Neural cell (in vitro differentiated cells): Measurements from ENCODE around the gene SLC43A3. TPM values are rescaled to one million over a fixed set of nuclear protein-coding genes. Genes with fewer than 3 reads are reported as not detected.

Experiments
- H2AFZ ChIP-seq: fragments of 200-600, 300-800 bp; sonication (generic), shearing (Covaris generic); 2 replicates; pipeline ENCODE4 v1.6.0; 2014; ENCODE audit warnings: low read depth, mild to moderate bottlenecking, antibody characterized with exemption, low read length, moderate library complexity
- H3F3A ChIP-seq: fragments of 200-600 bp; shearing (Covaris generic); 2 replicates; pipeline ENCODE4 v1.6.1; 2016; ENCODE audit warnings: mild to moderate bottlenecking, moderate library complexity, mixed read lengths, antibody characterized with exemption, low read length; ENCODE audit not compliant: insufficient read depth, poor library complexity, severe bottlenecking
- H3K27ac ChIP-seq: fragments of 200-600, 300-800 bp; sonication (generic), shearing (Covaris generic); 2 replicates; pipeline ENCODE4 v1.5.1; 2014; ENCODE audit warnings: mild to moderate bottlenecking, low read length, moderate library complexity
- H3K27me3 ChIP-seq: fragments of 300-800, 200-600 bp; sonication (generic), shearing (Covaris generic); 2 replicates; pipeline ENCODE4 v1.6.0; 2014; ENCODE audit warnings: mild to moderate bottlenecking, low read depth, low read length, moderate library complexity; ENCODE audit not compliant: insufficient read depth
- H3K36me3 ChIP-seq: fragments of 300-800, 200-600 bp; sonication (generic), shearing (Covaris generic); 2 replicates; pipeline ENCODE4 v1.5.1; 2014; ENCODE audit warnings: mild to moderate bottlenecking, antibody characterized with exemption, low read length, moderate library complexity; ENCODE audit not compliant: insufficient read depth
- H3K4me2 ChIP-seq: fragments of 300-800, 200-600 bp; sonication (generic), shearing (Covaris generic); 2 replicates; pipeline ENCODE4 v1.6.0; 2014; ENCODE audit warnings: mild to moderate bottlenecking, low read length
- H3K4me3 ChIP-seq: fragments of 300-800, 200-600 bp; sonication (generic), shearing (Covaris generic); 2 replicates; pipeline ENCODE4 v1.5.1; 2014; ENCODE audit warnings: mild to moderate bottlenecking, low read length, moderate library complexity
- H3K79me2 ChIP-seq: fragments of 200-600 bp; shearing (Covaris generic); replicated peaks from 2 replicates; pipeline ENCODE4 v1.6.0; 2014; ENCODE audit warnings: mild to moderate bottlenecking, low read length, moderate library complexity; ENCODE audit not compliant: insufficient read depth
- H3K9ac ChIP-seq: fragments of 300-800, 200-600 bp; sonication (generic), shearing (Covaris generic); 2 replicates; pipeline ENCODE4 v1.6.1; 2016; ENCODE audit warnings: mild to moderate bottlenecking, low read length, mixed read lengths
- H3K9me2 ChIP-seq: fragments of 200-600 bp; shearing (Covaris generic); 2 replicates; pipeline ENCODE4 v1.6.1; 2016; ENCODE audit warnings: mild to moderate bottlenecking, low read length, mixed read lengths; ENCODE audit not compliant: insufficient read depth
- H3K9me3 ChIP-seq: fragments of 200-600, 300-800 bp; sonication (generic), shearing (Covaris generic); 2 replicates; pipeline ENCODE4 v1.6.1; 2016; ENCODE audit warnings: mild to moderate bottlenecking, mixed run types, low read length, moderate library complexity, mixed read lengths
- H4K20me1 ChIP-seq: fragments of 200-600 bp; shearing (Covaris generic); 2 replicates; pipeline ENCODE4 v1.6.1; 2016; ENCODE audit warnings: mild to moderate bottlenecking, mixed run types; ENCODE audit not compliant: insufficient read depth
- EP300 ChIP-seq: fragments of 450-650 bp; conservative IDR thresholded peaks from 2 replicates; pipeline ENCODE4 v1.6.1; 2014; ENCODE audit warnings: antibody characterized with exemption, mild to moderate bottlenecking, moderate library complexity; ENCODE audit not compliant: poor library complexity, severe bottlenecking
- EZH2 ChIP-seq: fragments of 200-600, 300-800 bp; shearing (Covaris generic), sonication (generic); IDR thresholded peaks from 2 replicates; pipeline ENCODE4 v1.6.1; 2014; ENCODE audit warnings: antibody characterized with exemption, low read length, borderline replicate concordance, mild to moderate bottlenecking; ENCODE audit not compliant: insufficient read depth, poor library complexity, severe bottlenecking
- MXI1 ChIP-seq: fragments of 450-650 bp; conservative IDR thresholded peaks from 2 replicates; pipeline ENCODE4 v1.6.1; 2014; ENCODE audit warnings: antibody characterized with exemption, mild to moderate bottlenecking; ENCODE audit not compliant: poor library complexity, severe bottlenecking
- POLR2AphosphoS5 ChIP-seq: IDR thresholded peaks from 2 replicates; pipeline ENCODE4 v1.6.1; 2012
- RAD21 ChIP-seq: fragments of 450-650 bp; conservative IDR thresholded peaks from 2 replicates; pipeline ENCODE4 v1.6.1; 2014; ENCODE audit warnings: antibody characterized with exemption, mild to moderate bottlenecking, moderate library complexity
- SMC3 ChIP-seq: fragments of 450-650 bp; conservative IDR thresholded peaks from 2 replicates; pipeline ENCODE4 v1.6.1; 2014; ENCODE audit warnings: antibody characterized with exemption, mild to moderate bottlenecking, moderate library complexity; ENCODE audit not compliant: poor library complexity
- TAF1 ChIP-seq: IDR thresholded peaks from 2 replicates; pipeline ENCODE4 v1.6.1; 2012; ENCODE audit warnings: low read depth
- polyA plus RNA-seq: library from polyadenylated mRNA; depleted of rRNA; stranded (reverse); fragments of >200 nt; gene quantifications from 2 replicates; pipeline ENCODE4 v1.2.3, GENCODE V29; 2014
- TF ChIP-seq, protein P1 (sequence below): fragments of 450-650 bp; IDR thresholded peaks from 2 replicates; pipeline ENCODE4 v1.5.1; 2014; ENCODE audit warnings: antibody characterized with exemption, mild to moderate bottlenecking, moderate library complexity; ENCODE audit not compliant: poor library complexity, severe bottlenecking
- TF ChIP-seq, protein P2 (sequence below): IDR thresholded peaks from 2 replicates; pipeline ENCODE4 v1.6.1; 2012; ENCODE audit warnings: borderline replicate concordance

The SLC43A3 gene
- polyA plus RNA-seq, 1 donor from 2014 or later: 0.33 TPM

DNA sequence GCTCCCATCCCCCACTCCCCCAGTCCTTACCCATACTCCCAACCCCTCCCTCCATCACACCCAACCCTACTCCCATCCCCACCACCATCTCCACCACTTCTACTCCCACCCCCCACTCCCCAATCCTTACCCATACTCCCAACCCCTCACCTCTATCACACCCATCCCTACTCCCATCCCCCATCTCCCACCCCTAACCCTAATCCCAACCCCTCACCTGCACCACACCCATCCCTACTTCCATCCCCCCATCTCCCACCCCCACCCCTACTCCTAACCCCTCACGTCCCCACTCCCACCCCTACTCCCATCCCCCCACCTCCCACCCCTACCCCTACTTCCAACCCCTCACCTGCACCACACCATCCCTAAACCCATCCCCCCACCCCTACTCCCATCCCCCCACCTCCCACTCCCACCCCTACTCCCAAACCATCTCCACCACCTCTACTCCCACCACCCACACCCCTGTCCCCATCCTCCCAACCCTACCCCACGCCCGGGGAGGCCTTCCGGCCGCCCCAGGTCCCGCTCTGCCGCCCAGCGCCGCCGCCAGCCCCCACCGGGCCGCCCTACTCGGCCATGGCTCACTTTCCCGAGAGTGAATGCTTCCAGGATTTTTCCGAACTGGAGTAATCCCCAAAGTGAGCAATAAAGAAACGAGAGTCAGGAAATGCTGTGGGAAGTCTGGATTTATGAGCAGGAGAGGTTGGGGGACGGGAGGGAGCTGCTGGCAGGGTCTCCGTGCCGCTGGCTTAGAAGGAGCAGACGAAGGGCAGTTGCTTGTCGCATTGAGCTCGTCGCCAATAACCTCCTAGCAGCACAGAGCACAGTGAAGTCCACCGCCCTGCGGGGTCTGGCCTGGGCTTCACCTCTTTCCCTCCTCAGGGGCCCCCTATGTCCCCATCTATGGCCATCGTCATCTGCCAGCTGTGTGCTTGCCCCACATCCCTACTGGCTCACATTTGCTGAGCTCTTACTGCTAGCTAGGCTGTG lies 50.5 kb downstream of the SLC43A3 start:
- H3K4me3 ChIP-seq: no peak overlapping the region
- no peaks in the 10 kb centered on the region for H4K20me1 ChIP-seq
- no peaks in the 10 kb centered on the region for H3K9me2 ChIP-seq
- no peaks in the 10 kb centered on the region for H3K36me3 ChIP-seq
- H3K9ac ChIP-seq: no peak overlapping the region
- H3K27ac ChIP-seq: no peak overlapping the region
- no peaks in the 10 kb centered on the region for H3F3A ChIP-seq
- H3K27me3 ChIP-seq: no peaks in the 10 kb centered on the region
- H3K79me2 ChIP-seq: no peaks in the 10 kb centered on the region
- no peak overlapping the region for H2AFZ ChIP-seq
- H3K9me3 ChIP-seq: no peaks in the 10 kb centered on the region
- H3K4me2 ChIP-seq: no peak overlapping the region
- TF ChIP-seq, protein P1, sequence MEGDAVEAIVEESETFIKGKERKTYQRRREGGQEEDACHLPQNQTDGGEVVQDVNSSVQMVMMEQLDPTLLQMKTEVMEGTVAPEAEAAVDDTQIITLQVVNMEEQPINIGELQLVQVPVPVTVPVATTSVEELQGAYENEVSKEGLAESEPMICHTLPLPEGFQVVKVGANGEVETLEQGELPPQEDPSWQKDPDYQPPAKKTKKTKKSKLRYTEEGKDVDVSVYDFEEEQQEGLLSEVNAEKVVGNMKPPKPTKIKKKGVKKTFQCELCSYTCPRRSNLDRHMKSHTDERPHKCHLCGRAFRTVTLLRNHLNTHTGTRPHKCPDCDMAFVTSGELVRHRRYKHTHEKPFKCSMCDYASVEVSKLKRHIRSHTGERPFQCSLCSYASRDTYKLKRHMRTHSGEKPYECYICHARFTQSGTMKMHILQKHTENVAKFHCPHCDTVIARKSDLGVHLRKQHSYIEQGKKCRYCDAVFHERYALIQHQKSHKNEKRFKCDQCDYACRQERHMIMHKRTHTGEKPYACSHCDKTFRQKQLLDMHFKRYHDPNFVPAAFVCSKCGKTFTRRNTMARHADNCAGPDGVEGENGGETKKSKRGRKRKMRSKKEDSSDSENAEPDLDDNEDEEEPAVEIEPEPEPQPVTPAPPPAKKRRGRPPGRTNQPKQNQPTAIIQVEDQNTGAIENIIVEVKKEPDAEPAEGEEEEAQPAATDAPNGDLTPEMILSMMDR: no peak
- TF ChIP-seq POLR2AphosphoS5: no peak
- no peak for TF ChIP-seq MXI1
- no peak for TF ChIP-seq SMC3
- no peak for TF ChIP-seq EP300
- no peak for TF ChIP-seq RAD21
- TF ChIP-seq EZH2: no peak
- TF ChIP-seq TAF1: no peak

DNA sequence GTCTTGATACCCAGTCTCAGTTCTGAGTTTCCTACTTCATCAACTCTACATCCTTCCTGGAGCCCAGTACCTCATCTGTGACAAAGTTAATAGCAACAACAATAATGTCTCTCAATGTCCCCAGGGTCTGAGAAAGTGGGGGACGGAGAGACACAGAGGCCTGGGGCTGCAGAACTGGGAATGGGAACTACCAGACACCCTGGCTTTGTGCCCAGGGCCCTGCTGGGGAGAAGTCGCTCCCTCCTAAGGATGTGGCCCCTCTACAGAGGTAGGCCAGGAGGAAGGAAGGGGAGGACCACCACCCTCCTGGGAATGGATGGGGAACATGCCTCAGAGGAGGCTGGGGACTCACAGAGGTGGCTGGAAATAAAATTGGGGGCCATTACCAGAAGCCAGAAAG lies 51.4 kb downstream of the SLC43A3 start:
- H4K20me1 ChIP-seq: no peaks in the 10 kb centered on the region
- H2AFZ ChIP-seq: no peak overlapping the region
- no peaks in the 10 kb centered on the region for H3K9me3 ChIP-seq
- H3K27ac ChIP-seq: no peak overlapping the region
- TF ChIP-seq SMC3: no peak
- TF ChIP-seq, protein P2, sequence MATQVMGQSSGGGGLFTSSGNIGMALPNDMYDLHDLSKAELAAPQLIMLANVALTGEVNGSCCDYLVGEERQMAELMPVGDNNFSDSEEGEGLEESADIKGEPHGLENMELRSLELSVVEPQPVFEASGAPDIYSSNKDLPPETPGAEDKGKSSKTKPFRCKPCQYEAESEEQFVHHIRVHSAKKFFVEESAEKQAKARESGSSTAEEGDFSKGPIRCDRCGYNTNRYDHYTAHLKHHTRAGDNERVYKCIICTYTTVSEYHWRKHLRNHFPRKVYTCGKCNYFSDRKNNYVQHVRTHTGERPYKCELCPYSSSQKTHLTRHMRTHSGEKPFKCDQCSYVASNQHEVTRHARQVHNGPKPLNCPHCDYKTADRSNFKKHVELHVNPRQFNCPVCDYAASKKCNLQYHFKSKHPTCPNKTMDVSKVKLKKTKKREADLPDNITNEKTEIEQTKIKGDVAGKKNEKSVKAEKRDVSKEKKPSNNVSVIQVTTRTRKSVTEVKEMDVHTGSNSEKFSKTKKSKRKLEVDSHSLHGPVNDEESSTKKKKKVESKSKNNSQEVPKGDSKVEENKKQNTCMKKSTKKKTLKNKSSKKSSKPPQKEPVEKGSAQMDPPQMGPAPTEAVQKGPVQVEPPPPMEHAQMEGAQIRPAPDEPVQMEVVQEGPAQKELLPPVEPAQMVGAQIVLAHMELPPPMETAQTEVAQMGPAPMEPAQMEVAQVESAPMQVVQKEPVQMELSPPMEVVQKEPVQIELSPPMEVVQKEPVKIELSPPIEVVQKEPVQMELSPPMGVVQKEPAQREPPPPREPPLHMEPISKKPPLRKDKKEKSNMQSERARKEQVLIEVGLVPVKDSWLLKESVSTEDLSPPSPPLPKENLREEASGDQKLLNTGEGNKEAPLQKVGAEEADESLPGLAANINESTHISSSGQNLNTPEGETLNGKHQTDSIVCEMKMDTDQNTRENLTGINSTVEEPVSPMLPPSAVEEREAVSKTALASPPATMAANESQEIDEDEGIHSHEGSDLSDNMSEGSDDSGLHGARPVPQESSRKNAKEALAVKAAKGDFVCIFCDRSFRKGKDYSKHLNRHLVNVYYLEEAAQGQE: no peak
- TF ChIP-seq RAD21: no peak
- TF ChIP-seq TAF1: no peak
- TF ChIP-seq, protein P1: no peak
- no peak for TF ChIP-seq MXI1
- no peak for TF ChIP-seq POLR2AphosphoS5
- TF ChIP-seq EP300: no peak
- no peak for TF ChIP-seq EZH2
- H3K4me2 ChIP-seq: no peak overlapping the region
- no peak overlapping the region for H3K4me3 ChIP-seq
- no peaks in the 10 kb centered on the region for H3K36me3 ChIP-seq
- H3K27me3 ChIP-seq: no peaks in the 10 kb centered on the region
- no peaks in the 10 kb centered on the region for H3K79me2 ChIP-seq
- no peaks in the 10 kb centered on the region for H3K9me2 ChIP-seq
- no peak overlapping the region for H3K9ac ChIP-seq
- no peaks in the 10 kb centered on the region for H3F3A ChIP-seq
